K562 (cell line): ENCODE measurements around the gene IQGAP3. TPM values are rescaled to one million over a fixed set of nuclear protein-coding genes. Genes with fewer than 3 reads are reported as not detected.

Source experiments
- BRD9 ChIP-seq: fragments of 450-650 bp; IDR thresholded peaks from 2 replicates; pipeline ENCODE4 v1.6.1; 2018; ENCODE audit warnings: low read depth; ENCODE audit not compliant: partially characterized antibody
- CSDE1 ChIP-seq, 2 experiments: fragments of 450-650 bp; IDR thresholded peaks; 2 replicates each; pipeline ENCODE4 v1.6.1; 2016; ENCODE audit warnings: mild to moderate bottlenecking in 1 of 2
- FOSL1 ChIP-seq: fragments of 200-800 bp; sonication (Bioruptor generic); conservative IDR thresholded peaks from 2 replicates; pipeline ENCODE4 v1.6.1; 2016; ENCODE audit warnings: missing genetic modification characterization, missing compliant biosample characterization
- MXD1 ChIP-seq: fragments of 250-450 bp; sonication (Bioruptor Pico); IDR thresholded peaks from 2 replicates; pipeline ENCODE4 v1.8.0; 2021; ENCODE audit warnings: borderline replicate concordance, mild to moderate bottlenecking, moderate library complexity; ENCODE audit not compliant: poor library complexity, severe bottlenecking
- POLR2AphosphoS2 ChIP-seq: IDR thresholded peaks from 2 replicates; pipeline ENCODE4 v1.6.1; 2012; ENCODE audit warnings: low read length, improper control_type of control experiment
- RBM22 ChIP-seq: fragments of 200-400 bp; formaldehyde crosslinking; IDR thresholded peaks from 2 replicates; pipeline ENCODE4 v1.6.1; 2018; ENCODE audit warnings: low read length, low read depth; ENCODE audit not compliant: poor library complexity, severe bottlenecking
- TOE1 ChIP-seq, 2 experiments: fragments of 450-650 bp in 1 of 2; sonication (generic) in 1 of 2; formaldehyde crosslinking in 1 of 2; IDR thresholded peaks; 2 replicates each; pipeline versions ENCODE4 v1.7.1 to v1.8.0; 2016 to 2022; ENCODE audit warnings: borderline replicate concordance in 2 of 2, mild to moderate bottlenecking in 2 of 2, antibody characterized with exemption in 1 of 2, inconsistent platforms in 1 of 2, low read depth in 1 of 2, missing genetic modification reagents in 1 of 2, moderate library complexity in 1 of 2
- ZBTB33 ChIP-seq: sonication (generic); formaldehyde crosslinking; IDR thresholded peaks from 2 replicates; pipeline ENCODE4 v1.8.1; 2023; ENCODE audit warnings: mild to moderate bottlenecking, missing genetic modification reagents
- ZNF253 ChIP-seq: fragments of 250-450 bp; sonication (Bioruptor Pico); conservative IDR thresholded peaks from 2 replicates; pipeline ENCODE4 v1.6.1; 2021; ENCODE audit warnings: mild to moderate bottlenecking
- ZNF282 ChIP-seq: sonication (generic); formaldehyde crosslinking; IDR thresholded peaks from 2 replicates; pipeline ENCODE4 v1.8.1; 2023; ENCODE audit warnings: missing genetic modification reagents
- polyA plus RNA-seq, 8 experiments: library from polyadenylated mRNA; depleted of rRNA in 4 of 8; stranded (reverse) in 5 of 8; unstranded in 3 of 8; fragments of >200 nt; fragmentation: Nextera tagmentation in 2 of 8; fragmentation: Illumina TruSeq in 1 of 8; extraction: Ambion mirVana in 2 of 8; extraction: Trizol in 1 of 8; gene quantifications; 2 replicates each; pipeline versions ENCODE4 v1.2.1 to v1.2.3, GENCODE V29; 2011 to 2014; ENCODE audit warnings: inconsistent platforms in 1 of 8, missing spikeins in 1 of 8
- total RNA-seq, 7 experiments: library from RNA; depleted of rRNA in 6 of 7; stranded (reverse); fragments of >200 nt in 6 of 7; fragmentation: Illumina TruSeq in 2 of 7; extraction: Trizol in 2 of 7; gene quantifications; 2 replicates each; pipeline versions ENCODE4 v1.2.1 to v1.2.3, GENCODE V29; 2011 to 2021; ENCODE audit warnings: low replicate concordance in 1 of 7
- TF ChIP-seq, protein P1 (sequence below): fragments of 450-650 bp; formaldehyde crosslinking; IDR thresholded peaks from 2 replicates; pipeline ENCODE4 v1.4.0; 2020; ENCODE audit warnings: mild to moderate bottlenecking, moderate library complexity
- TF ChIP-seq, protein P2 (sequence below), 3 experiments: IDR thresholded peaks in 2 of 3; conservative IDR thresholded peaks in 1 of 3; 2 replicates each; pipeline ENCODE4 v1.5.1; 2011 to 2012; ENCODE audit warnings: low read length in 3 of 3, mild to moderate bottlenecking in 3 of 3, control low read depth in 2 of 3, improper control_type of control experiment in 1 of 3, inconsistent platforms in 1 of 3, low read depth in 1 of 3, mixed read lengths in 1 of 3, moderate library complexity in 1 of 3; ENCODE audit not compliant: insufficient read depth in 2 of 3

Gene IQGAP3
- total and polyA plus RNA-seq, 9 of the 15 experiments (the other 6 are each of a cell fraction or from before 2014, with no cell fraction given): 1.4 to 16.6 (median 11.9) TPM

- TF ChIP-seq ZBTB33 (CRISPR knock-in tag) (peak; percentile 99), FOSL1 (no peak), ZNF253 (no peak), RBM22 (no peak), BRD9 (no peak), TOE1 (IDR thresholded peaks at IDR 0.05; ENCODE audit: borderline replicate concordance) (no peak), TOE1 (CRISPR knock-in tag; IDR thresholded peaks at IDR 0.05; ENCODE audit: borderline replicate concordance, low read depth) (no peak), MXD1 (CRISPR knock-in tag) (no peak), POLR2AphosphoS2 (no peak), CSDE1 (IDR thresholded peaks at IDR 0.05) (no peak), ZNF282 (CRISPR knock-in tag) (no peak)
- TF ChIP-seq, protein P1, sequence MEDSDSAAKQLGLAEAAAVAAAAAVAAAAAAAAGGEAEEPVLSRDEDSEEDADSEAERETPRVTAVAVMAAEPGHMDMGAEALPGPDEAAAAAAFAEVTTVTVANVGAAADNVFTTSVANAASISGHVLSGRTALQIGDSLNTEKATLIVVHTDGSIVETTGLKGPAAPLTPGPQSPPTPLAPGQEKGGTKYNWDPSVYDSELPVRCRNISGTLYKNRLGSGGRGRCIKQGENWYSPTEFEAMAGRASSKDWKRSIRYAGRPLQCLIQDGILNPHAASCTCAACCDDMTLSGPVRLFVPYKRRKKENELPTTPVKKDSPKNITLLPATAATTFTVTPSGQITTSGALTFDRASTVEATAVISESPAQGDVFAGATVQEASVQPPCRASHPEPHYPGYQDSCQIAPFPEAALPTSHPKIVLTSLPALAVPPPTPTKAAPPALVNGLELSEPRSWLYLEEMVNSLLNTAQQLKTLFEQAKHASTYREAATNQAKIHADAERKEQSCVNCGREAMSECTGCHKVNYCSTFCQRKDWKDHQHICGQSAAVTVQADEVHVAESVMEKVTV (CRISPR knock-in tag): no peak
- TF ChIP-seq, protein P2, sequence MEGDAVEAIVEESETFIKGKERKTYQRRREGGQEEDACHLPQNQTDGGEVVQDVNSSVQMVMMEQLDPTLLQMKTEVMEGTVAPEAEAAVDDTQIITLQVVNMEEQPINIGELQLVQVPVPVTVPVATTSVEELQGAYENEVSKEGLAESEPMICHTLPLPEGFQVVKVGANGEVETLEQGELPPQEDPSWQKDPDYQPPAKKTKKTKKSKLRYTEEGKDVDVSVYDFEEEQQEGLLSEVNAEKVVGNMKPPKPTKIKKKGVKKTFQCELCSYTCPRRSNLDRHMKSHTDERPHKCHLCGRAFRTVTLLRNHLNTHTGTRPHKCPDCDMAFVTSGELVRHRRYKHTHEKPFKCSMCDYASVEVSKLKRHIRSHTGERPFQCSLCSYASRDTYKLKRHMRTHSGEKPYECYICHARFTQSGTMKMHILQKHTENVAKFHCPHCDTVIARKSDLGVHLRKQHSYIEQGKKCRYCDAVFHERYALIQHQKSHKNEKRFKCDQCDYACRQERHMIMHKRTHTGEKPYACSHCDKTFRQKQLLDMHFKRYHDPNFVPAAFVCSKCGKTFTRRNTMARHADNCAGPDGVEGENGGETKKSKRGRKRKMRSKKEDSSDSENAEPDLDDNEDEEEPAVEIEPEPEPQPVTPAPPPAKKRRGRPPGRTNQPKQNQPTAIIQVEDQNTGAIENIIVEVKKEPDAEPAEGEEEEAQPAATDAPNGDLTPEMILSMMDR (IDR thresholded peaks at IDR 0.05 in 2 of 3, conservative IDR thresholded peaks at IDR 0.05 in 1 of 3; ENCODE audit: insufficient read depth in 2 of 3, low read depth in 1 of 3, low read length in 3 of 3): peak; percentile 68 to 79 (median 73)
These were observed 91.8 kb downstream of the IQGAP3 start (continued) for GRCh38 chr1:156480411-156481192.
